Measurements from ENCODE around the gene WDR46.

DNA sequence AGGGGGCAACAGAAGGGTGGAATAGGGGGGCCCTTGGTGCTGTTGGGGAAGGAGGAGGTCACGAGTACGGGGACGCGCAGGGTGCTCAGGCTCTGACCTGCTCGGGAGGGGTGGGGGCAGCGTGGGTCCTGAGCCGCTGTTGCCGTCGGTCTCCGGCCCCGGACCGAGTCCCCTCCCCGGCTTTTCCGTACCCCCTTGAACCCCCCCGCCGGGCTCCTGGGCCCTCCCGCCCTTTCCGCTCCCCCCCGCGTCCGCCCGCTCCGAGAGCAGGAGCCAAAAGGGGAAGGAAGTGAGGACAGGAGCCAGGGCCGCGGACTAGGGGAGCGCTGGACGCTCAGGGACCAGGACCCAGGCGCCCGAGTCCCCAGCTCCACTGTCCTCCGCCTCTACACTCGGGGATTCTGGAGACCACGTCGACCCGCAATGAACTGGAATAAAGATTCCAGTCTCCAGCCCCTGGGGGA lies 9.8 kb upstream of the WDR46 start, which contains the start of gene RGL2:
- TF ChIP-seq POLR2A (IDR thresholded peaks at IDR 0.05; ENCODE audit: low read length) (no peak), GATA1 (IDR thresholded peaks at IDR 0.05; ENCODE audit: low read depth, low read length) (no peak)
